ENCODE measurements around the gene PAQR9. TPM values are rescaled to one million over a fixed set of nuclear protein-coding genes. Genes with fewer than 3 reads are reported as not detected.
"Not testable (repeated sequence)": the region's sequence is repeated elsewhere in the genome, so short reads cannot be mapped to it uniquely, and the experiment has no call there.

The PAQR9 gene
- total RNA-seq, 1 experiment from 2014 or later = 0.17 TPM

GRCh38 chr3:142988221-142988620 is 24.7 kb upstream of the PAQR9 start:
- H3K9me3 ChIP-seq (ENCODE audit: control insufficient read depth in 1 of 2, insufficient read depth in 1 of 2, low read depth in 1 of 2, low read length in 2 of 2); H3K9ac ChIP-seq (ENCODE audit: low read length); H2AFZ ChIP-seq (ENCODE audit: low read depth, low read length, poor library complexity, severe bottlenecking); DNase-seq (ENCODE audit: low read depth, low spot score); RAD21 ChIA-PET (ENCODE audit: low non-redundant PET in 1 of 2, low total read pairs in 2 of 2, uncharacterized antibody in 2 of 2, unreplicated experiment in 2 of 2); intact Hi-C loops (cut with micrococcal nuclease); BruUV-seq (replicated peaks); H3K4me2 ChIP-seq (ENCODE audit: low read length); H3K27me3 ChIP-seq (ENCODE audit: insufficient read depth, low read length); H3K79me2 ChIP-seq (ENCODE audit: insufficient read depth, low read length); POLR2A ChIA-PET; H3K4me1 ChIP-seq (ENCODE audit: control insufficient read depth in 1 of 2, insufficient read depth in 2 of 2, low read length in 2 of 2); H3K4me3 ChIP-seq (replicated peaks in 1 of 2; ENCODE audit: low read depth in 1 of 2, low read length in 2 of 2); H3K36me3 ChIP-seq (ENCODE audit: control insufficient read depth in 1 of 2, insufficient read depth in 2 of 2, low read length in 2 of 2); H3K9me2 ChIP-seq (ENCODE audit: insufficient read depth); H3K27ac ChIP-seq (ENCODE audit: low read depth, low read length); H4K20me1 ChIP-seq (ENCODE audit: insufficient read depth); ATAC-seq: not testable (repeated sequence)
- CTCF ChIA-PET = interaction anchor here (1.4 kb wide), 1 partner anchor 13 kb away, joined by 3 read pairs; the partner anchor contains the start of gene U2SURP

GRCh38 chr3:142987707-142988106 is 24.2 kb upstream of the PAQR9 start:
- no peak overlapping the region for H2AFZ ChIP-seq (ENCODE audit: low read depth, low read length, poor library complexity, severe bottlenecking)
- no peak for ATAC-seq
- no peaks in the 10 kb centered on the region for H3K4me1 ChIP-seq (ENCODE audit: control insufficient read depth in 1 of 2, insufficient read depth in 2 of 2, low read length in 2 of 2)
- CTCF ChIA-PET = interaction anchor here (1.2 to 1.4 kb wide), 2 partner anchors 14 to 19 kb away, joined by 3 read pairs; partner anchors contain the start of gene U2SURP
- H3K4me2 ChIP-seq (ENCODE audit: low read length) = no peak overlapping the region
- DNase-seq (ENCODE audit: low read depth, low spot score) = no peak
- H3K9me3 ChIP-seq (ENCODE audit: control insufficient read depth in 1 of 2, insufficient read depth in 1 of 2, low read depth in 1 of 2, low read length in 2 of 2) = no peaks in the 10 kb centered on the region
- no peaks in the 10 kb centered on the region for H3K79me2 ChIP-seq (ENCODE audit: insufficient read depth, low read length)
- intact Hi-C loops (cut with micrococcal nuclease) = loop anchor here (1.0 to 2.0 kb wide), 3 partner anchors 57 to 401 kb away; no protein-coding TSS in a partner anchor
- BruUV-seq (replicated peaks) = no TSS peak
- H3K9ac ChIP-seq (ENCODE audit: low read length) = no peak overlapping the region
- H3K27ac ChIP-seq (ENCODE audit: low read depth, low read length) = no peak overlapping the region
- H3K9me2 ChIP-seq (ENCODE audit: insufficient read depth) = no peaks in the 10 kb centered on the region
- H4K20me1 ChIP-seq (ENCODE audit: insufficient read depth) = no peaks in the 10 kb centered on the region
- RAD21 ChIA-PET (ENCODE audit: low non-redundant PET in 1 of 2, low total read pairs in 2 of 2, uncharacterized antibody in 2 of 2, unreplicated experiment in 2 of 2) = no interaction called here
- H3K4me3 ChIP-seq (replicated peaks in 1 of 2; ENCODE audit: low read depth in 1 of 2, low read length in 2 of 2) = no peak overlapping the region
- H3K36me3 ChIP-seq (ENCODE audit: control insufficient read depth in 1 of 2, insufficient read depth in 2 of 2, low read length in 2 of 2) = no peaks in the 10 kb centered on the region
- POLR2A ChIA-PET = no interaction called here
- no peaks in the 10 kb centered on the region for H3K27me3 ChIP-seq (ENCODE audit: insufficient read depth, low read length)
- TF ChIP-seq SP1 (IDR thresholded peaks at IDR 0.05; ENCODE audit: low read depth) = no peak
- TF ChIP-seq CBX3 (IDR thresholded peaks at IDR 0.05; ENCODE audit: low read depth) = no peak
- no peak for TF ChIP-seq JUND (IDR thresholded peaks at IDR 0.05)
- TF ChIP-seq EZH2phosphoT487 (IDR thresholded peaks at IDR 0.05; ENCODE audit: borderline replicate concordance) = no peak
- TF ChIP-seq CTCF (IDR thresholded peaks at IDR 0.05 in 2 of 3, conservative IDR thresholded peaks at IDR 0.05 in 1 of 3; ENCODE audit: borderline replicate concordance in 1 of 3, insufficient read depth in 1 of 3, low read depth in 2 of 3, low read length in 2 of 3) = no peak
- TF ChIP-seq RAD21 (IDR thresholded peaks at IDR 0.05; ENCODE audit: low read depth) = no peak
- TF ChIP-seq SIN3A (IDR thresholded peaks at IDR 0.05; ENCODE audit: low read depth) = no peak
- TF ChIP-seq ELF1 (IDR thresholded peaks at IDR 0.05; ENCODE audit: borderline replicate concordance, low read depth) = no peak
- no peak for TF ChIP-seq ZFX (IDR thresholded peaks at IDR 0.05)
- TF ChIP-seq YY1 (IDR thresholded peaks at IDR 0.05; ENCODE audit: extremely low read depth, insufficient replicate concordance, low read depth, low read length) = no peak
- no peak for TF ChIP-seq EGR1 (IDR thresholded peaks at IDR 0.05; ENCODE audit: low read depth)
- TF ChIP-seq TCF7L2 (IDR thresholded peaks at IDR 0.05; ENCODE audit: borderline replicate concordance, extremely low read depth, insufficient read depth, insufficient read length) = no peak
- TF ChIP-seq ZNF274 (IDR thresholded peaks at IDR 0.05; ENCODE audit: low read depth, low read length) = no peak
- no peak for TF ChIP-seq POLR2A (IDR thresholded peaks at IDR 0.05; ENCODE audit: borderline replicate concordance, extremely low read depth, insufficient read depth, insufficient read length)
- TF ChIP-seq MAX (IDR thresholded peaks at IDR 0.05) = no peak
- TF ChIP-seq POLR2AphosphoS5 (IDR thresholded peaks at IDR 0.05; ENCODE audit: low read depth, low read length) = no peak
- no peak for TF ChIP-seq EZH2 (IDR thresholded peaks at IDR 0.05)
- TF ChIP-seq FOSL1 (IDR thresholded peaks at IDR 0.05; ENCODE audit: low read depth) = no peak
- TF ChIP-seq ATF3 (IDR thresholded peaks at IDR 0.05) = no peak
